Loucy (cell line): ENCODE measurements around the gene CC2D1A.
A peak's percentile ranks its signal among the peaks of the same experiment; 100 is the strongest.

Experiments used
- H2AFZ ChIP-seq: fragments of 200-600 bp; sonication (generic); 2 replicates; pipeline ENCODE4 v1.6.0; 2016; ENCODE audit warnings: antibody characterized with exemption, mild to moderate bottlenecking, low read length, moderate library complexity
- H3F3A ChIP-seq: fragments of 200-600 bp; 2 replicates; pipeline ENCODE4 v1.6.0; 2016; ENCODE audit warnings: antibody characterized with exemption, low read depth, mild to moderate bottlenecking
- H3K27me3 ChIP-seq: fragments of 200-600 bp; sonication (generic); 2 replicates; pipeline ENCODE4 v1.6.1; 2014; ENCODE audit warnings: low read length, mild to moderate bottlenecking; ENCODE audit not compliant: insufficient read depth, poor library complexity, severe bottlenecking
- H3K36me3 ChIP-seq: fragments of 200-600 bp; sonication (generic); 2 replicates; pipeline ENCODE4 v1.6.1; 2016; ENCODE audit warnings: low read length; ENCODE audit not compliant: insufficient read depth
- H3K4me1 ChIP-seq: fragments of 200-600 bp; sonication (generic); 2 replicates; pipeline ENCODE4 v1.5.1; 2014; ENCODE audit warnings: low read length, mild to moderate bottlenecking; ENCODE audit not compliant: insufficient read depth, poor library complexity, severe bottlenecking
- H3K4me2 ChIP-seq: fragments of 200-600 bp; sonication (generic); 2 replicates; pipeline ENCODE4 v1.6.0; 2014; ENCODE audit warnings: antibody characterized with exemption, low read length, low read depth, mild to moderate bottlenecking; ENCODE audit not compliant: poor library complexity, severe bottlenecking
- H3K4me3 ChIP-seq: fragments of 200-600 bp; sonication (generic); 2 replicates; pipeline ENCODE4 v1.5.1; 2014; ENCODE audit warnings: low read length, mild to moderate bottlenecking, mixed read lengths; ENCODE audit not compliant: poor library complexity, severe bottlenecking
- H3K79me2 ChIP-seq: fragments of 200-600 bp; sonication (generic); 2 replicates; pipeline ENCODE4 v1.6.1; 2014; ENCODE audit warnings: low read length; ENCODE audit not compliant: insufficient read depth
- H3K9ac ChIP-seq: fragments of 200-600 bp; sonication (generic); 2 replicates; pipeline ENCODE4 v1.6.0; 2014; ENCODE audit warnings: mild to moderate bottlenecking, low read depth, low read length, moderate library complexity; ENCODE audit not compliant: poor library complexity, severe bottlenecking
- H3K9me2 ChIP-seq: fragments of 200-600 bp; sonication (generic); replicated peaks from 2 replicates; pipeline ENCODE4 v1.6.1; 2016; ENCODE audit warnings: low read depth, low read length, mixed read lengths
- H3K9me3 ChIP-seq: fragments of 200-600 bp; sonication (generic); 2 replicates; pipeline ENCODE4 v1.6.1; 2014; ENCODE audit warnings: mild to moderate bottlenecking, antibody characterized with exemption, low read length, low read depth; ENCODE audit not compliant: insufficient read depth
- H4K20me1 ChIP-seq: fragments of 200-600 bp; sonication (generic); 2 replicates; pipeline ENCODE4 v1.6.0; 2014; ENCODE audit warnings: antibody characterized with exemption, low read length, mild to moderate bottlenecking; ENCODE audit not compliant: insufficient read depth, poor library complexity, severe bottlenecking
- EZH2phosphoT487 ChIP-seq: fragments of 200-600 bp; IDR thresholded peaks from 2 replicates; pipeline ENCODE4 v1.6.1; 2018; ENCODE audit warnings: antibody characterized with exemption, mild to moderate bottlenecking, moderate library complexity, borderline replicate concordance
- TF ChIP-seq, protein P1 (sequence below): fragments of 200-600 bp; sonication (generic); conservative IDR thresholded peaks from 2 replicates; pipeline ENCODE4 v1.5.1; 2014; ENCODE audit warnings: mild to moderate bottlenecking, antibody characterized with exemption, low read length

The CC2D1A gene

DNA sequence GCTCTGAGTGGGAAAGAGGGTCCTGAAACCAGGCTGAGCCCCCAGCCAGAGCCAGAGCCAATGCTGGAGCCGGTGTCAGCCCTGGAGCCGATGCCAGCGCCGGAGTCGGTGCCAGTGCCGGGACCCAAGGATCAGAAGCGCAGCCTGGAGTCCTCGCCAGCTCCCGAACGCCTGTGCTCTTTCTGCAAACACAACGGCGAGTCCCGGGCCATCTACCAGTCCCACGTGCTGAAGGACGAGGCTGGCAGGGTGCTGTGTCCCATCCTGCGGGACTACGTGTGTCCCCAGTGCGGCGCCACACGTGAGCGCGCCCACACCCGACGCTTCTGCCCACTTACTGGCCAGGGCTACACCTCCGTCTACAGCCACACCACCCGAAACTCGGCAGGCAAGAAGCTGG is 28.7 kb upstream of the CC2D1A start:
- Histone ChIP-seq H3K4me2 (no peak overlapping the region), H3K36me3 (no peaks in the 10 kb centered on the region; the same call in 1 of the 2 replicates), H3K9ac (no peak overlapping the region), H3K9me3 (no peaks in the 10 kb centered on the region), H2AFZ (no peak overlapping the region), H3K27me3 (no peaks in the 10 kb centered on the region), H3K9me2 (no peaks in the 10 kb centered on the region), H3K4me3 (no peak overlapping the region), H3K79me2 (peaks cover 7% of the 10 kb centered on the region; the same call in 1 of the 2 replicates), H3F3A (no peaks in the 10 kb centered on the region), H3K4me1 (peaks cover 21% of the 10 kb centered on the region), H4K20me1 (peaks cover 7% of the 10 kb centered on the region)
- TF ChIP-seq EZH2phosphoT487 = no peak
- TF ChIP-seq, protein P1, sequence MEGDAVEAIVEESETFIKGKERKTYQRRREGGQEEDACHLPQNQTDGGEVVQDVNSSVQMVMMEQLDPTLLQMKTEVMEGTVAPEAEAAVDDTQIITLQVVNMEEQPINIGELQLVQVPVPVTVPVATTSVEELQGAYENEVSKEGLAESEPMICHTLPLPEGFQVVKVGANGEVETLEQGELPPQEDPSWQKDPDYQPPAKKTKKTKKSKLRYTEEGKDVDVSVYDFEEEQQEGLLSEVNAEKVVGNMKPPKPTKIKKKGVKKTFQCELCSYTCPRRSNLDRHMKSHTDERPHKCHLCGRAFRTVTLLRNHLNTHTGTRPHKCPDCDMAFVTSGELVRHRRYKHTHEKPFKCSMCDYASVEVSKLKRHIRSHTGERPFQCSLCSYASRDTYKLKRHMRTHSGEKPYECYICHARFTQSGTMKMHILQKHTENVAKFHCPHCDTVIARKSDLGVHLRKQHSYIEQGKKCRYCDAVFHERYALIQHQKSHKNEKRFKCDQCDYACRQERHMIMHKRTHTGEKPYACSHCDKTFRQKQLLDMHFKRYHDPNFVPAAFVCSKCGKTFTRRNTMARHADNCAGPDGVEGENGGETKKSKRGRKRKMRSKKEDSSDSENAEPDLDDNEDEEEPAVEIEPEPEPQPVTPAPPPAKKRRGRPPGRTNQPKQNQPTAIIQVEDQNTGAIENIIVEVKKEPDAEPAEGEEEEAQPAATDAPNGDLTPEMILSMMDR = no peak

DNA sequence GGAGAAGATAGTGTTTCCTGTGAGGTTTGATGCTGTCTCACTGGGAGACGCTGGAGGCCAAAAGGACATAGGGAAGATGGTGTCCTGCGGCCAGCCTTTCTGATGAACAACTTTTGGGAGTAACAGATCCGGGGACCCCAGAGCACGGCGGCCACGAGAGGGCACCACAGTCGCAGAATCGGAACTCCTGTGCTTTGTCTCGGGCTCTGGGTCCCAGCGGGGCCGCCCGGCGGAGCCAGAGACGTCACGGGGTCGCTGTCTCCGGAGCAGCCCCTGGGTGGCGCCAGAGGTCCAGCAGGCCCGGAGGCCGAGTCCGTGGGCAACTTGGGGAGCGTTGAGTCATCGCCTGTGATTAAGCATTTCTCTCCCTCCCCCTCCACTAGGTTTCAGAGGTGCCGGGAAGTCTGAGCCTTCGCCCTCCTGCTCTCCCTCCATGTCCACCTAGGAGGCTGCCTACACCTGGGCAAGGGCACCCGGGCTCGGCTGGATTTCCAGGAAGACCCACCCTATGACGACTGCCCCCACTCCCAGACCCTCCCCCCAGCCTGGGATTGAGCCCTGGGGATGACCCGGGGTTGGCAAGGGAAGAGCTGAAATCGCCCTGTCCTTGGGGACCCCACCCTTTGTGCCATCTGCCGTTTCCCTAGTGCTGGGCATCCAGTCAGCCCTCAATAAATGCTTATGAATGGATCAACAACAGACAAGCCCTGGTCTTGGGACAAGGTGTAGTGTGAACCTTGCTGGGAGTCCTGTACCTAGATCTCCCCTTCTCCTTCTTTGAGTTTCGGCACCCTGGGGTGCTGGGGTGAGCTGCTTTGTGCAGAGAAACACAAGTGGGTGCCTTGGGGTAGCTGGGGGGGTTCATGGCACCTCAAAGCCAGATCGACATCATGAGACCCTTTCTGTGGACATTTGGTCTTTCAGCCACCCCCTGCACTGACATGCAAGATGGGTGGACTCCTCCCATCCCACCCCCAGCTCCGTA is 25.6 kb upstream of the CC2D1A start:
- peak overlapping the region; percentile 79 for H3K4me2 ChIP-seq
- H3K9me2 ChIP-seq = no peaks in the 10 kb centered on the region
- no peaks in the 10 kb centered on the region for H3K36me3 ChIP-seq
- H3K27me3 ChIP-seq = no peaks in the 10 kb centered on the region
- H3K4me3 ChIP-seq = peak overlapping the region; percentile 68
- no peak for TF ChIP-seq EZH2phosphoT487
- TF ChIP-seq, protein P1 = peak; percentile 97
- no peak overlapping the region for H2AFZ ChIP-seq
- peaks cover 38% of the 10 kb centered on the region for H3K4me1 ChIP-seq
- H3K79me2 ChIP-seq = no peaks in the 10 kb centered on the region; the same call in 1 of the 2 replicates
- no peaks in the 10 kb centered on the region for H3F3A ChIP-seq
- H3K9ac ChIP-seq = peak overlapping the region; percentile 72
- peaks cover 5% of the 10 kb centered on the region for H4K20me1 ChIP-seq
- no peaks in the 10 kb centered on the region for H3K9me3 ChIP-seq

DNA sequence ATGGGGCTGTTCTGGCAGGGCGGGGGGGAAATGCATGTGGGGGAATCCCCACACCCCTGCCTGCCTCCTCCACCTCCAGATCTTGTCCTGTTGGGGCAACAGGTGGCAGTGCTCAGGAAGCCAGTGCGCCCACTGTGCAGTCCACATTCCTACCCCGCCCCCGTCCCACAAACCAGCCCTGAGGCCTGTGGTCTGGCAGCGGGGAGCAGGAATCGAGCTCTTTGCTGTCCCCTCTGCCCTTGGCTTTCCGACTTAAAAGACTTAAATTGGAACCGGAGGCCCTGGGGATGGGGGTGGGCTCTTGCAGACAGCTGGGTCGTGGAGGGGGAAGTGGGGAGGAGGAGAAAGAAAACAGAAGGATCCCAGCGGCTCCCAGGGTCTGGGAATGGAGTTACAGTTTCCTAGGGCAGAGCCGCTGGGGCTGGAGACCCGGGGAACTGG is 24.7 kb upstream of the CC2D1A start:
- Histone ChIP-seq H3K9me3 (no peaks in the 10 kb centered on the region), H3K79me2 (no peaks in the 10 kb centered on the region; the same call in 1 of the 2 replicates), H3F3A (no peaks in the 10 kb centered on the region), H3K9me2 (no peaks in the 10 kb centered on the region), H3K4me2 (peak overlapping the region; percentile 79), H3K4me3 (peak overlapping the region; percentile 68), H4K20me1 (no peaks in the 10 kb centered on the region), H3K27me3 (no peaks in the 10 kb centered on the region), H3K9ac (peak overlapping the region; percentile 72), H3K4me1 (peaks cover 38% of the 10 kb centered on the region), H3K36me3 (no peaks in the 10 kb centered on the region), H2AFZ (no peak overlapping the region)
- no peak for TF ChIP-seq EZH2phosphoT487
- TF ChIP-seq, protein P1 = 0 out of 2 replicates have a peak, but pooled peaks have one; percentile 21
